GM23338 (cell line): Measurements from ENCODE around the gene TSHB.

Experiments
- CTCF ChIP-seq, 2 experiments: fragments of 200-600 bp in 1 of 2; sonication (generic) in 1 of 2; conservative IDR thresholded peaks; 2 replicates each; pipeline versions ENCODE4 v1.5.1 to v1.6.1; 2016 to 2017; ENCODE audit warnings: antibody characterized with exemption in 2 of 2, low read depth in 2 of 2, mild to moderate bottlenecking in 2 of 2, moderate library complexity in 1 of 2
- EZH2 ChIP-seq: fragments of 200-600 bp; sonication (generic); IDR thresholded peaks from one replicate; pipeline ENCODE4 v1.8.0; 2017; ENCODE audit warnings: antibody characterized with exemption, mild to moderate bottlenecking, low read depth; ENCODE audit not compliant: unreplicated experiment
- EZH2phosphoT487 ChIP-seq: fragments of 200-600 bp; sonication (generic); IDR thresholded peaks from one replicate; pipeline ENCODE4 v1.8.1; 2018; ENCODE audit warnings: antibody characterized with exemption; ENCODE audit not compliant: unreplicated experiment
- POLR2AphosphoS5 ChIP-seq: IDR thresholded peaks from 2 replicates; pipeline ENCODE4 v1.6.1; 2016; ENCODE audit warnings: antibody characterized with exemption, low read depth

GRCh38 chr1:114986286-114986685, 43.3 kb upstream of the TSHB start:
- no peak for TF ChIP-seq CTCF (conservative IDR thresholded peaks at IDR 0.05; ENCODE audit: low read depth in 2 of 2)
- TF ChIP-seq EZH2phosphoT487: no peak
- no peak for TF ChIP-seq POLR2AphosphoS5
- TF ChIP-seq EZH2: no peak
